Neutrophil (primary cell): ENCODE data around the gene NHS.

Experiments used
- H3K27ac ChIP-seq: fragments of 200-600 bp; sonication (generic); 2 replicates; pipeline ENCODE4 v1.5.1; 2016; ENCODE audit warnings: mild to moderate bottlenecking, moderate library complexity
- H3K27me3 ChIP-seq: fragments of 200-600 bp; sonication (generic); 2 replicates; pipeline ENCODE4 v1.6.0; 2016; ENCODE audit warnings: mild to moderate bottlenecking
- H3K36me3 ChIP-seq: fragments of 200-600 bp; sonication (generic); 2 replicates; pipeline ENCODE4 v1.5.1; 2017
- H3K4me1 ChIP-seq, 2 experiments: fragments of 200-600 bp in 1 of 2; sonication (generic) in 1 of 2; 1 replicate in 1 of 2; 2 replicates in 1 of 2; pipeline versions ENCODE4 v1.5.1 to v1.6.1; 2013 to 2016; ENCODE audit warnings: low read depth in 1 of 2, low read length in 1 of 2, mild to moderate bottlenecking in 1 of 2, moderate library complexity in 1 of 2; ENCODE audit not compliant: control insufficient read depth in 1 of 2, insufficient read depth in 1 of 2
- H3K4me3 ChIP-seq, 2 experiments: fragments of 200-600 bp in 1 of 2; sonication (generic) in 1 of 2; 1 replicate in 1 of 2; 2 replicates in 1 of 2; pipeline ENCODE4 v1.5.1; 2013 to 2016; ENCODE audit warnings: low read depth in 1 of 2, low read length in 1 of 2, mild to moderate bottlenecking in 1 of 2, moderate library complexity in 1 of 2
- H3K9me3 ChIP-seq: fragments of 200-600 bp; sonication (generic); 2 replicates; pipeline ENCODE4 v1.5.1; 2016
- TF ChIP-seq, protein P1 (sequence below): fragments of 200-600 bp; sonication (generic); IDR thresholded peaks from 2 replicates; pipeline ENCODE4 v1.5.1; 2016; ENCODE audit warnings: antibody characterized with exemption

NHS gene

DNA sequence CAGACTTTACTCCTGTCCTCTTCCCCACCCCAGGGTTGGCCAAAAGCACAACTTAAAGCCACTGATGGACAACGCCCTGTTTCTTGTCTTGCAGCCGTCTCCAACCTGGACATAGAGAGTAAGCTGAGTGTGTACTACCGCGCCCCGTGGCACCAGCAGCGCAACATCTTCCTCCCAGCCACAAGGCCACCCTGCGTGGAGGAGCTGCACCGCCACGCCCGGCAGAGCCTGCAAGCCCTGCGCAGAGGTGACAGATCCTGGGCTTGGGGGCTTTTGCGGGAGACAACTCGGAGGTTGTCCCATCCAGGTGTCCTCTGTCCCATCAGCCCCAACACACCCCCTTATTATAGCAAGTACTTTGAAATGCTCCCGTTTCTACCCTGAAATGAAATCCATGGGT is 312.6 kb downstream of the NHS start:
- H3K9me3 ChIP-seq = no peaks in the 10 kb centered on the region
- H3K27ac ChIP-seq = no peak overlapping the region
- H3K27me3 ChIP-seq = no peaks in the 10 kb centered on the region
- no peak overlapping the region for H3K4me3 ChIP-seq
- H3K36me3 ChIP-seq = no peaks in the 10 kb centered on the region
- H3K4me1 ChIP-seq = peaks cover 0 to 5% of the 10 kb centered on the region in 2 experiments
- TF ChIP-seq, protein P1, sequence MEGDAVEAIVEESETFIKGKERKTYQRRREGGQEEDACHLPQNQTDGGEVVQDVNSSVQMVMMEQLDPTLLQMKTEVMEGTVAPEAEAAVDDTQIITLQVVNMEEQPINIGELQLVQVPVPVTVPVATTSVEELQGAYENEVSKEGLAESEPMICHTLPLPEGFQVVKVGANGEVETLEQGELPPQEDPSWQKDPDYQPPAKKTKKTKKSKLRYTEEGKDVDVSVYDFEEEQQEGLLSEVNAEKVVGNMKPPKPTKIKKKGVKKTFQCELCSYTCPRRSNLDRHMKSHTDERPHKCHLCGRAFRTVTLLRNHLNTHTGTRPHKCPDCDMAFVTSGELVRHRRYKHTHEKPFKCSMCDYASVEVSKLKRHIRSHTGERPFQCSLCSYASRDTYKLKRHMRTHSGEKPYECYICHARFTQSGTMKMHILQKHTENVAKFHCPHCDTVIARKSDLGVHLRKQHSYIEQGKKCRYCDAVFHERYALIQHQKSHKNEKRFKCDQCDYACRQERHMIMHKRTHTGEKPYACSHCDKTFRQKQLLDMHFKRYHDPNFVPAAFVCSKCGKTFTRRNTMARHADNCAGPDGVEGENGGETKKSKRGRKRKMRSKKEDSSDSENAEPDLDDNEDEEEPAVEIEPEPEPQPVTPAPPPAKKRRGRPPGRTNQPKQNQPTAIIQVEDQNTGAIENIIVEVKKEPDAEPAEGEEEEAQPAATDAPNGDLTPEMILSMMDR = no peak

DNA sequence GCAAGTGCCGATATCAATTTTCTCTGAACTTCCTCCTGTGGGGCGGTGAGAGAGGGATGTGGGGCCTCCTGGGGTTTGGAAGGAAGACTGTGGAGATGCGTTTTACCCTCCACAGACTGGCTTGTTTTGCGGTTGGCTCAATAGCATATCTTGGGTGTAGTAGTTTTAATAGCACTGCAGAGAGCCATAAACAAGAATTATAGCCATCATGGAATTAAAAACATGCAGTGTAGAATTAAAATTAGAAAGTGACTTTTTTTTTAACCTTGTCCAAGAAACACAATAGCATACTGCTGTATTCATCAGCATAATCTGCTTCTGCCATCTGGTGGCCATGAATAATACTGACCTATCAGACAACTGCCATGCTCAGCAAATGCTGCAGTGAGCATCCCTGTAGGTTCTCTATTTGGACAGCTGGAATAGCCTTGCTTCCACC is 315.0 kb downstream of the NHS start:
- TF ChIP-seq, protein P1 = no peak
- Histone ChIP-seq H3K4me3 (no peak overlapping the region), H3K4me1 (no peaks in the 10 kb centered on the region), H3K36me3 (no peaks in the 10 kb centered on the region), H3K27ac (no peak overlapping the region), H3K27me3 (no peaks in the 10 kb centered on the region), H3K9me3 (no peaks in the 10 kb centered on the region)

DNA sequence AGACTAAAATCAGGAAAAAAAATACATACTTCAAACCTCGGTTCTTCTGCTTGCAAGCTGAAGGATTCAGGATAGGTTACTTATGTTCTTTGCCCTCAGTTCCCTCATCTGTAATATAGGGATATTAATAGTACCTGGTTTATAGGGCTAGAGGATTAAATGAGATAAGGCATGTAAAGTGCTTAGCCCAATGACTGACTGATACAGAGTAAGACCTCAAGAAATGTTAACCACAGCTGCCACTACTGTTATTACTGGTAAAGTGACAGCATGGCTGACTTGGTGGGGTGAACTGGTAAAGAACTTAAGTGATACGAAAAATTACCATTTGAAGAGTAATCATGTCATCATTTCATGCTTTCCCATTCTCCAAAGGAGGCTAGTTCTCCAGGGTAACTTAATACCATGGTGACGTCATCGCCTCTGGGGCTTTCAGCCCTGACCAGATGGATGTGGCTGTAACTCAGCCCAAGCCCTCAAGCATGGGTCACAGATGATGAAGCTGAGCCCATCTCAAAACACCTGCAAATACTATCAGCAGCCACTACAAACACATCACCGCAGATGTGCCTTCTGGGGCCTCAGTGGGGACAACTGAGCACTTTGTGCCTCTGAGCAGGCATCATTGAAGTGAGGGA is 317.8 kb downstream of the NHS start:
- no peaks in the 10 kb centered on the region for H3K4me1 ChIP-seq
- H3K27me3 ChIP-seq = no peaks in the 10 kb centered on the region
- H3K9me3 ChIP-seq = no peaks in the 10 kb centered on the region
- H3K4me3 ChIP-seq = no peak overlapping the region
- TF ChIP-seq, protein P1 = no peak
- H3K27ac ChIP-seq = no peak overlapping the region
- H3K36me3 ChIP-seq = no peaks in the 10 kb centered on the region

DNA sequence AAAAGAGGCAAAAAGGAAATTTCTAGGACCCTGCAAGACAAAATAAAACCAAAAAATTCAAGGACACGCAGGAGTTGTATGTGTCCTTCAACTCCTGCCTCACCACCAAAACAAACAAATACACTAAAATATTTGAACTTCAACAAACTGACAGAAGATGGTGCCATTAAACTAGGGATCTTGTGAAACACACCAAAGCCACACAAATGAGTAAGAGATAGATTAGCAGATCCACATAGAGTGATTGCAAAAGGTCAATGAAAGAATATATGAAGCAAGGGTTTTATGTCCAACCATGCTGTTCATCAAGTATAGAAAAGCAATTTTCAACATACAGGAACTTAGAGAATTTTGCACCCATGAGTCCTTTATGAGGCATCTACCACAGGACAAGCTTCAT is 322.2 kb downstream of the NHS start:
- Histone ChIP-seq H3K4me3 (no peak overlapping the region), H3K36me3 (no peaks in the 10 kb centered on the region), H3K9me3 (no peaks in the 10 kb centered on the region), H3K27me3 (no peaks in the 10 kb centered on the region), H3K27ac (no peak overlapping the region), H3K4me1 (no peaks in the 10 kb centered on the region)
- TF ChIP-seq, protein P1 = no peak

DNA sequence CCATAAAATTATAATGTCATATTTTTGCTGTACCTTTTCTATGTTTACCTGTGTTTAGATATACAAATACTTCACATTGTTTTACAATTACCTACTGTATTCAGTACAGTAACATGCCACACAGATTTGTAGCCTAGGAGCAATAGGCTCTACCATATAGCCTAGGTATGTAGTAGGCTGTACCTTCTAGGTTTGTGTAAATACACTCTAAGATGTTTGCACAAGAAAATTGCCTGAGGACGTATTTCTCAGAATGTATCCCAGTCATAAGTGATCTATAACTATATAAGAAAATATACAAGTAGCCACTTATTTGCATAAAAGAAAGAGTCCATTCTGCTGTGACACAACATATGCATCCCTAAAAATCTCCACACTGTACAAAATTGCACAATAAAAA is 326.0 kb downstream of the NHS start:
- Histone ChIP-seq H3K27ac (no peak overlapping the region), H3K4me3 (no peak overlapping the region), H3K4me1 (no peaks in the 10 kb centered on the region), H3K27me3 (no peaks in the 10 kb centered on the region), H3K9me3 (no peaks in the 10 kb centered on the region), H3K36me3 (no peaks in the 10 kb centered on the region)
- TF ChIP-seq, protein P1 = no peak
